NB4 (cell line): ENCODE measurements around the gene MICAL2.

Experiments used
- MYC ChIP-seq: IDR thresholded peaks from 2 replicates; pipeline ENCODE4 v1.6.1; 2011; ENCODE audit warnings: low read depth, low read length
- POLR2A ChIP-seq: IDR thresholded peaks from 2 replicates; pipeline ENCODE4 v1.6.1; 2011; ENCODE audit warnings: mild to moderate bottlenecking; ENCODE audit not compliant: insufficient read length; ENCODE audit errors: extremely low read depth
- TF ChIP-seq, protein P1 (sequence below): IDR thresholded peaks from one replicate; pipeline ENCODE4 v1.5.1; 2012; ENCODE audit warnings: low read depth, low read length

DNA sequence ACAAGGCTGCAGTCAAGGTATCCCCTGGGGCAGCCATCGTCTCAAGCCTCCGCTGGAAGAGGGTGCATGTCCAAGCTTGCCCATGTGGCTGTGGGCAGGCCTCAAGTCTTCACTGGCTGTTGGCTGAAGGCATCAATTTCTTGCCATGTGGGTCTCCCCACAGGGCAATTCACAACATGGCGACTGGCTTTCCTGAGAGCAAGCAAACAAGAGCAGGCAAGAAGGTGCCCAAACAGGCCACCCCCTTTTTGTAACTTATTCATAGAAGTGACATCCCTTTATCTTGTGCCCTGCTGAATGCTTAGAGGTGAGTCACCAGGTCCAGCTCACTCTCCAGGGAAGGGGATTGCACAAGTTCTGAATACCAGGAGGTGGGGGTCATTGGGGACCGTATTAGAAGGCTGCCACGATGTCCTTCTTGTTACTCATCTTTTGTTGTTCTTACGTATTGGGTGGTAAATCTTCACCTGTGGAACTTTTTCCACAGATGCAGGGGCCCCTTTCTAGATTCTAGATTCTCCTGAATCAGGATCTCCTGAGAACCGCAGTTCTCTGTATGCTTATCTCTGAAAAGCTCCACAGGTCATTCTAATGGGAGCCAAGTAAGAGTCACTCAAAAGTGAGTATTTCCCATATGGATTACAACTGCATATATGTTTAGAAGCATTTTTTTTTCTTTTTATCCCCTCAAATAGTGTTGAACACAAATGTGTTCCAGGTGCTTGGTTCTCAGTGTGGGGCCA is 44.2 kb upstream of the MICAL2 start:
- TF ChIP-seq POLR2A (no peak), MYC (no peak)
- TF ChIP-seq, protein P1, sequence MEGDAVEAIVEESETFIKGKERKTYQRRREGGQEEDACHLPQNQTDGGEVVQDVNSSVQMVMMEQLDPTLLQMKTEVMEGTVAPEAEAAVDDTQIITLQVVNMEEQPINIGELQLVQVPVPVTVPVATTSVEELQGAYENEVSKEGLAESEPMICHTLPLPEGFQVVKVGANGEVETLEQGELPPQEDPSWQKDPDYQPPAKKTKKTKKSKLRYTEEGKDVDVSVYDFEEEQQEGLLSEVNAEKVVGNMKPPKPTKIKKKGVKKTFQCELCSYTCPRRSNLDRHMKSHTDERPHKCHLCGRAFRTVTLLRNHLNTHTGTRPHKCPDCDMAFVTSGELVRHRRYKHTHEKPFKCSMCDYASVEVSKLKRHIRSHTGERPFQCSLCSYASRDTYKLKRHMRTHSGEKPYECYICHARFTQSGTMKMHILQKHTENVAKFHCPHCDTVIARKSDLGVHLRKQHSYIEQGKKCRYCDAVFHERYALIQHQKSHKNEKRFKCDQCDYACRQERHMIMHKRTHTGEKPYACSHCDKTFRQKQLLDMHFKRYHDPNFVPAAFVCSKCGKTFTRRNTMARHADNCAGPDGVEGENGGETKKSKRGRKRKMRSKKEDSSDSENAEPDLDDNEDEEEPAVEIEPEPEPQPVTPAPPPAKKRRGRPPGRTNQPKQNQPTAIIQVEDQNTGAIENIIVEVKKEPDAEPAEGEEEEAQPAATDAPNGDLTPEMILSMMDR = no peak
